Measurements from ENCODE around the gene CBFA2T3. TPM values are rescaled to one million over a fixed set of nuclear protein-coding genes. Genes with fewer than 3 reads are reported as not detected.

Gene CBFA2T3
- total and polyA plus RNA-seq, 8 donors = 3.8 to 10.4 (median 5.4) TPM

DNA sequence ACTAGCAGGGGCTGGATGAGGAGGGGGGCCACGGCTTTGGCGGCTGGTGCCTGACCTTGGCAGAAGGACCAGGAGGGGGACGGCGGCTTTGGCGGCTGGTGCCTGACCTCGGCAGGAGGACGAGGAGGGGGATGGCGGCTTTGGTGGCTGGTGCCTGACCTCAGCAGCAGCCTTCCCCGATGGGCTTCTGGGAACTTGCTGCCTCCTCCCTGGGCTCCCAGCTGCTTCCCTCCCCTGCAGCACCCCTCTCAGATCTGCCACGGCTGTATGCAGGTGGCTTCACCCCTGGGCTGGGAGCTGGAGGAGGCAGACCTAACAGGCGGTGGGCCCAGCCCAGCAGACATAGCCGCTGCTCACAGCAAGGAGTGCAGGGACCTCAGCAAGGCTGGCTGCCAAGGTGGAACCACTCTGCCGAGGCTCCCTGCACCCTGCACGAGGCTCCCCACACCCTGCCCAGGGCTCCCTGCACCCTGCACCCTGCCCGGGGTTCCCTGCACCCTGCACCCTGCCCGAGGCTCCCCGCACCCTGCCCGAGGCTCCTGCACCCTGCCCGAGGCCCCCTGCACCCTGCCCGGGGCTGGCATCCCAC lies 38.4 kb upstream of the CBFA2T3 start:
- intact Hi-C loops (cut with DNase I) = no loop called here
- Histone ChIP-seq H3K4me3 (no peak overlapping the region), H3K9me3 (no peaks in the 10 kb centered on the region), H3K27ac (no peak overlapping the region), H3K4me1 (no peaks in the 10 kb centered on the region), H3K27me3 (peaks cover 0 to 60% of the 10 kb centered on the region in 2 donors), H3K36me3 (no peaks in the 10 kb centered on the region)
- ATAC-seq (no peak), DNase-seq (peak in 1 of 4 donors; percentile 62)
- TF ChIP-seq, protein P1, sequence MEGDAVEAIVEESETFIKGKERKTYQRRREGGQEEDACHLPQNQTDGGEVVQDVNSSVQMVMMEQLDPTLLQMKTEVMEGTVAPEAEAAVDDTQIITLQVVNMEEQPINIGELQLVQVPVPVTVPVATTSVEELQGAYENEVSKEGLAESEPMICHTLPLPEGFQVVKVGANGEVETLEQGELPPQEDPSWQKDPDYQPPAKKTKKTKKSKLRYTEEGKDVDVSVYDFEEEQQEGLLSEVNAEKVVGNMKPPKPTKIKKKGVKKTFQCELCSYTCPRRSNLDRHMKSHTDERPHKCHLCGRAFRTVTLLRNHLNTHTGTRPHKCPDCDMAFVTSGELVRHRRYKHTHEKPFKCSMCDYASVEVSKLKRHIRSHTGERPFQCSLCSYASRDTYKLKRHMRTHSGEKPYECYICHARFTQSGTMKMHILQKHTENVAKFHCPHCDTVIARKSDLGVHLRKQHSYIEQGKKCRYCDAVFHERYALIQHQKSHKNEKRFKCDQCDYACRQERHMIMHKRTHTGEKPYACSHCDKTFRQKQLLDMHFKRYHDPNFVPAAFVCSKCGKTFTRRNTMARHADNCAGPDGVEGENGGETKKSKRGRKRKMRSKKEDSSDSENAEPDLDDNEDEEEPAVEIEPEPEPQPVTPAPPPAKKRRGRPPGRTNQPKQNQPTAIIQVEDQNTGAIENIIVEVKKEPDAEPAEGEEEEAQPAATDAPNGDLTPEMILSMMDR (IDR thresholded peaks at IDR 0.05) = no peak

DNA sequence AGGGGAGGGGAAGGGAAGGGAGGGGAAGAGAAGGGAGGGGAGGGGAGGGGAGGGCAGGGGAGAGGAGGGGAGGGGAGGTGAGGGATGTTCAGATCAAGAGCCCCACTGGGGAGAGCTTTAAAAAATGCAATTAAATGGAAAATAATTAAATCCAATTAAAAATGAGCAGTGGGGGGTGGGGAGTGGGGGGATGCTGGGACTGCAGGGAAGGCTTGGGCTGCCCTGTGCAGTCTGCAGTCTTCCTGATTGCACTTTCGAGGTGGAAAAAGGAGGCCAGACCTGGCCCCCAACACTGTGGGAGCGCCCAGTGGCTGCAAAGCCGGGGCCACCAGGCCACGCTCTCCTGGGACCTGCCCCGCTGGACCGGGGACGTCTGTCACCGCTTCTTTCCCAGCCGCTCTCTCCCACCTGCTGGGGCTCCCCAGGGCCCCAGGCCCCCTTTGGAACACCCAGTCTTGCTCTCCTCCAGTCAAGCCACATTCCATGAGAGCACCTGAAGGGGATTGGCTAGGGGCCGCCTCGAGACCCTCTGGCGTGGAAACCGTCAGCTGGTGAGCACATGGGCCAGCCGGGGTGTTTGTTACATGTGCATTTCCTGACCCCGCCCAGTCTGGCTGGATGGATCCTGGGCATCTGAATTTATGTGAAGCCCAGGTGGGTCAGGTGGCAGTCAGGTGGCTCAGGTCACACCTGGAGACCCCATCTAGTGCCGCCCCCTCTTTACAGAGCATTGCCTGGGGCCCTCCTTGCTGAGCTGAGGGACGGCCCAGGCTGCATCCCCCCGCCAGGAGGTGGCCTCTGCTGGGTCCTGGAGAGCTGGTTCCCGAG lies 37.6 kb upstream of the CBFA2T3 start:
- peak in 1 of 4 donors; percentile 65 for DNase-seq
- Histone ChIP-seq H3K36me3 (no peaks in the 10 kb centered on the region), H3K9me3 (no peaks in the 10 kb centered on the region), H3K4me3 (no peak overlapping the region), H3K27me3 (peaks cover 0 to 60% of the 10 kb centered on the region in 2 donors), H3K4me1 (no peaks in the 10 kb centered on the region), H3K27ac (no peak overlapping the region)
- TF ChIP-seq, protein P1 (IDR thresholded peaks at IDR 0.05) = no peak
- ATAC-seq = no peak
- intact Hi-C loops (cut with DNase I) = no loop called here

DNA sequence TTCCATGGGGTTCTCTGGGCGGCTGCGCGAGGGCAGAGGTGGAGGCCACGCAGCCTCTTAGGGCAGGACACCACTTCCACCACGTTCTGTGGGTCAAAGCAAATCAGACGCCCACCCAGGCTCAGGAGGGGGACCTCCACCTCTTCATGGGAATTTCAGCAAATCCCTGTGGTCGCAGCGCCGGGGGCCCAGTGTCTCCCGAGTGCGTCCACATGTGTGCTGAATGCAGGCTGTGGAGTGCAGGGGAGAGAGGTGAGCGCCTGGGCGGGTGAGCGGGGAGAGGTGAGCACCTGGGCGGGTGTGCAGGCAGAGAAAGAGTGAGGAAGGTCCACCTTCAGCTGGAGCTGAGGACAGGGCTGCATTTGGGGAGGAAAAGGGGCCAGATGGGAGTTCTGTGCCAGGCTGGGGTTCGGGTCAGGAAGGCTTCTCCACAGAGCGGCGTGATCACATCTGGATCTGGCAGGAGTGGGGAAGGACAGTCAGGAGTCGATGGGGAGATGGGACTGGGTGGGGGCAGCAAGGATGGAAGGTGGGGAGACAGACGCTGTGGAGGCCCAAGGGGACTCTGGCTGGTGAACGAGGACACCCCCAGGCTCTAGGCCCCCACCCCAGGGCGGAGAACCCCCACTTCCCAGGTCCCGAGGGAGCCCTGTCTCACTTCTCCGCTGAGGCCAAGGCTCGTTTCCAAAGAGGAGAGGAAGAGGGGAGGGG lies 36.8 kb upstream of the CBFA2T3 start:
- Histone ChIP-seq H3K27me3 (peaks cover 0 to 58% of the 10 kb centered on the region in 2 donors), H3K9me3 (no peaks in the 10 kb centered on the region), H3K27ac (no peak overlapping the region), H3K36me3 (no peaks in the 10 kb centered on the region), H3K4me1 (no peaks in the 10 kb centered on the region), H3K4me3 (no peak overlapping the region)
- ATAC-seq (no peak), DNase-seq (peak in 1 of 4 donors; percentile 74)
- TF ChIP-seq, protein P1 (IDR thresholded peaks at IDR 0.05) = no peak
- intact Hi-C loops (cut with DNase I) = no loop called here

DNA sequence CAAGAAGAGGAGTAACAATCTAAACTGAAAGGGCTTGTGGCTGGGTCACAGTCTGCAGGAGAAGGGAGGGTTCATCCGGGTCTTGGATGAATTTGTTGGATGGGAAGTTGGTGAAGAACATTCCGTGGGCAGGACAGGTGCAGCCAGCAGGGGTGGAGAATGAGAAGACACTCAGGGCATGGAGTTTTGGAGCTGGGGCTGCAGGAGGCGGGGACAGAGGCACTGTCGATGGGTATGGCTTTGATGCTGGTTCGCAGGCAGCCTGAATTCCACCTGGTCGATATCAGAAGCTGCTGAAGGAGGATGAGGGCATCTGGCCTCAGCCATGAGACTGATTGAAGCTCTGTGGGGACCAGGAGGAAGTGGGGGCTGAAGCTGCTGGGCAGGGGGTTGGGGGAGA lies 36.1 kb upstream of the CBFA2T3 start:
- Histone ChIP-seq H3K36me3 (no peaks in the 10 kb centered on the region), H3K9me3 (no peaks in the 10 kb centered on the region), H3K27ac (no peak overlapping the region), H3K27me3 (peaks cover 0 to 50% of the 10 kb centered on the region in 2 donors), H3K4me1 (no peaks in the 10 kb centered on the region), H3K4me3 (no peak overlapping the region)
- ATAC-seq (no peak), DNase-seq (no peak)
- intact Hi-C loops (cut with DNase I) = no loop called here
- TF ChIP-seq, protein P1 (IDR thresholded peaks at IDR 0.05) = no peak

DNA sequence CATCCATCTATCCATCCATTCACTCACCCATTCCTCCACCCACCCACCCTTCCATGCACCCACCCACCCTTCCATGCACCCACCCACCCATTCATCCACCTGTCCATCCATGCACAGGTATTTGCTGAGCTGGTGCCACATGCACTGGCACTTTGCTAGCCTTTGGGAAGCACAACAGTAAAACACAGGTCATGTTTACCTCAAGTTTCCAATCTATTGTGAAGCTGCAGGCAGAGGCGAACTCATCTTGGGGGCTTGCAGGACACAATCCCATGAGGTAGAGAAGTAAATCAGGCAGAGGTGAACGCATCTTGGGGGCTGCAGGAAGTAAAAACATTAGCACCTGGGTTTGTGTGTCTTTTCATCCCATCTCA lies 35.6 kb upstream of the CBFA2T3 start:
- DNase-seq = no peak
- Histone ChIP-seq H3K27me3 (peaks cover 0 to 48% of the 10 kb centered on the region in 2 donors), H3K4me3 (no peak overlapping the region), H3K9me3 (no peaks in the 10 kb centered on the region), H3K4me1 (no peaks in the 10 kb centered on the region), H3K36me3 (no peaks in the 10 kb centered on the region), H3K27ac (no peak overlapping the region)
- intact Hi-C loops (cut with DNase I) = no loop called here
- no peak for ATAC-seq
- TF ChIP-seq, protein P1 (IDR thresholded peaks at IDR 0.05) = no peak
